ENCODE results near the gene RHOF.

RHOF gene

DNA sequence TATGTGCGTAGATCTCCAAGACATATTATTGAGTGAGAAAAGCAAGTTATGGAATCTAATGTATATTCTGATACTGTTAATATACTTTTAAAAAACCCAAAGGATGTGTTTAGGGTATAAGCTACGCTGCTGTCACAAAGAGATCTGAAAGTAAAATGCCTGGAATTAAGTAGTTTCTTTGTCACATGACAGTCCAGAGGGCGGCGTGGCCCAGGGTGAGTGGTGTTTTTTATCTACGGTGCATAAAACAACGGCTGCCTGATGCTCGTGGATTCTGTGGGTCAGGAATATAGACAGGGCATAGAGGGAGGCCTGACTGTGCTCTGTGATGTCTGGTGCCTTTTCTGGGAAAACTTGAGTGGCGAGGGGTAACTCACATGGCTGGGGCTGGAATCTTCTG lies 59.6 kb downstream of the RHOF start:
- H3K4me1 ChIP-seq (ENCODE audit: insufficient read depth, low read length, severe bottlenecking) = no peaks in the 10 kb centered on the region
- no peak overlapping the region for H3K4me2 ChIP-seq (ENCODE audit: low read length)
- H2AFZ ChIP-seq (ENCODE audit: low read length) = no peak overlapping the region
- no peaks in the 10 kb centered on the region for H3K79me2 ChIP-seq (ENCODE audit: insufficient read depth, low read length)
- H4K20me1 ChIP-seq (ENCODE audit: insufficient read depth, low read length) = no peaks in the 10 kb centered on the region
- no peak overlapping the region for H3K27ac ChIP-seq (ENCODE audit: low read depth, low read length, poor library complexity, severe bottlenecking)
- H3K36me3 ChIP-seq (ENCODE audit: insufficient read depth, low read length) = no peaks in the 10 kb centered on the region
- no peaks in the 10 kb centered on the region for H3K9me2 ChIP-seq (ENCODE audit: low read depth, low read length)
- no peak overlapping the region for H3K9ac ChIP-seq (ENCODE audit: low read length)
- H3F3A ChIP-seq (ENCODE audit: insufficient read depth, low read length) = no peaks in the 10 kb centered on the region
- TF ChIP-seq, protein P1, sequence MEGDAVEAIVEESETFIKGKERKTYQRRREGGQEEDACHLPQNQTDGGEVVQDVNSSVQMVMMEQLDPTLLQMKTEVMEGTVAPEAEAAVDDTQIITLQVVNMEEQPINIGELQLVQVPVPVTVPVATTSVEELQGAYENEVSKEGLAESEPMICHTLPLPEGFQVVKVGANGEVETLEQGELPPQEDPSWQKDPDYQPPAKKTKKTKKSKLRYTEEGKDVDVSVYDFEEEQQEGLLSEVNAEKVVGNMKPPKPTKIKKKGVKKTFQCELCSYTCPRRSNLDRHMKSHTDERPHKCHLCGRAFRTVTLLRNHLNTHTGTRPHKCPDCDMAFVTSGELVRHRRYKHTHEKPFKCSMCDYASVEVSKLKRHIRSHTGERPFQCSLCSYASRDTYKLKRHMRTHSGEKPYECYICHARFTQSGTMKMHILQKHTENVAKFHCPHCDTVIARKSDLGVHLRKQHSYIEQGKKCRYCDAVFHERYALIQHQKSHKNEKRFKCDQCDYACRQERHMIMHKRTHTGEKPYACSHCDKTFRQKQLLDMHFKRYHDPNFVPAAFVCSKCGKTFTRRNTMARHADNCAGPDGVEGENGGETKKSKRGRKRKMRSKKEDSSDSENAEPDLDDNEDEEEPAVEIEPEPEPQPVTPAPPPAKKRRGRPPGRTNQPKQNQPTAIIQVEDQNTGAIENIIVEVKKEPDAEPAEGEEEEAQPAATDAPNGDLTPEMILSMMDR (IDR thresholded peaks at IDR 0.05; ENCODE audit: low read length) = no peak
- no peaks in the 10 kb centered on the region for H3K9me3 ChIP-seq (ENCODE audit: low read length)
- no peaks in the 10 kb centered on the region for H3K27me3 ChIP-seq (ENCODE audit: insufficient read depth, low read length)
- no peak overlapping the region for H3K4me3 ChIP-seq (ENCODE audit: low read depth, low read length, poor library complexity, severe bottlenecking)

DNA sequence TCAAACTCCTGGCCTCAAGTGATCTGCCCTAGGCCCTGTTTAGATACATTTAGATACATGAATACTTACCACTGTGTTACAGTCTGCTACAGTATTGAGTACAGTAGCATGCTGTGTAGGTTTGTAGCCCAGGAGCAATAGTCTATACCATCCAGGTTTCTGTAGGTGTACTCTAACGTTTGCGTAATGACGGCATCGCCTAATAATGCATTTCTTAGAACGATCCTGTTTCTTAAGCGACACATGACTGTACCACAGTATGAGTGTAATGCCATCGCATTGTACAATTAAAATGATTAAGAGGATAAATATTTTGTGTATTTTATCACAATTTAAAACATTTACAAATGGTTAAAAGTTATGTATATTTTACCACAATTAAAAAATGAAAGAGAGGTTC lies 62.0 kb downstream of the RHOF start:
- TF ChIP-seq EZH2 (IDR thresholded peaks at IDR 0.05; ENCODE audit: borderline replicate concordance, low read length) = no peak
- TF ChIP-seq, protein P1 (IDR thresholded peaks at IDR 0.05; ENCODE audit: low read length) = no peak
- H2AFZ ChIP-seq (ENCODE audit: low read length) = no peak overlapping the region
- H3K36me3 ChIP-seq (ENCODE audit: insufficient read depth, low read length) = no peaks in the 10 kb centered on the region
- no peaks in the 10 kb centered on the region for H3K27me3 ChIP-seq (ENCODE audit: insufficient read depth, low read length)
- no peaks in the 10 kb centered on the region for H3K4me1 ChIP-seq (ENCODE audit: insufficient read depth, low read length, severe bottlenecking)
- H3K27ac ChIP-seq (ENCODE audit: low read depth, low read length, poor library complexity, severe bottlenecking) = no peak overlapping the region
- no peaks in the 10 kb centered on the region for H3F3A ChIP-seq (ENCODE audit: insufficient read depth, low read length)
- H3K9me2 ChIP-seq (ENCODE audit: low read depth, low read length) = no peaks in the 10 kb centered on the region
- no peaks in the 10 kb centered on the region for H3K79me2 ChIP-seq (ENCODE audit: insufficient read depth, low read length)
- no peak overlapping the region for H3K4me2 ChIP-seq (ENCODE audit: low read length)
- no peaks in the 10 kb centered on the region for H3K9me3 ChIP-seq (ENCODE audit: low read length)
- H4K20me1 ChIP-seq (ENCODE audit: insufficient read depth, low read length) = no peaks in the 10 kb centered on the region
- H3K9ac ChIP-seq (ENCODE audit: low read length) = no peak overlapping the region
- no peak overlapping the region for H3K4me3 ChIP-seq (ENCODE audit: low read depth, low read length, poor library complexity, severe bottlenecking)

DNA sequence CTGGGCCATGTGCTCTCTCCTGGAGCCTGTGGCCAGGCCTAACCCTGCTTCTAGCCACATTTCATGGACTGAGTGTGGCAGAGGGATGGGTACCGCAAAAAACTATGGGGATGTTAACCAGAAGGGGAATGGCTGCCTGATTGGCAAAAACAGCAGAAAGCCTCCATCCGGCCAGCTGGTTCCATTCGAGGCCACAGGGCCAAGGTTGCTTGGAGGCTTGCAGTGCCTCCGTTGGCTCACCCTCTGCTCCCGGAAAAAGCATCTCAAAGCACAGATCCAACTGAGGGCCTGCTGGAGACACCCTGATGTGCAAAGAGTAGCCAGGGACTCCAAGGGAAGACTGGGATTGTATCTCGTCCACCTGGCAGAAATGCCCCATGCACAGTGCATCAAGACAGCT lies 64.5 kb downstream of the RHOF start:
- peaks cover 9% of the 10 kb centered on the region; the same call in 1 of the 2 replicates for H3K36me3 ChIP-seq (ENCODE audit: insufficient read depth, low read length)
- H4K20me1 ChIP-seq (ENCODE audit: insufficient read depth, low read length) = no peaks in the 10 kb centered on the region
- no peak for TF ChIP-seq EZH2 (IDR thresholded peaks at IDR 0.05; ENCODE audit: borderline replicate concordance, low read length)
- TF ChIP-seq, protein P1 (IDR thresholded peaks at IDR 0.05; ENCODE audit: low read length) = no peak
- no peak overlapping the region for H2AFZ ChIP-seq (ENCODE audit: low read length)
- no peak overlapping the region for H3K4me2 ChIP-seq (ENCODE audit: low read length)
- no peaks in the 10 kb centered on the region for H3F3A ChIP-seq (ENCODE audit: insufficient read depth, low read length)
- no peaks in the 10 kb centered on the region for H3K27me3 ChIP-seq (ENCODE audit: insufficient read depth, low read length)
- H3K4me3 ChIP-seq (ENCODE audit: low read depth, low read length, poor library complexity, severe bottlenecking) = no peak overlapping the region
- no peaks in the 10 kb centered on the region for H3K4me1 ChIP-seq (ENCODE audit: insufficient read depth, low read length, severe bottlenecking)
- no peak overlapping the region for H3K9ac ChIP-seq (ENCODE audit: low read length)
- H3K79me2 ChIP-seq (ENCODE audit: insufficient read depth, low read length) = peaks cover 7% of the 10 kb centered on the region; the same call in 1 of the 2 replicates
- H3K9me2 ChIP-seq (ENCODE audit: low read depth, low read length) = no peaks in the 10 kb centered on the region
- no peak overlapping the region for H3K27ac ChIP-seq (ENCODE audit: low read depth, low read length, poor library complexity, severe bottlenecking)
- no peaks in the 10 kb centered on the region for H3K9me3 ChIP-seq (ENCODE audit: low read length)

Measured in OCI-LY1 (cell line).